SK-N-MC (cell line): ENCODE data around the gene LHX5.

Source experiments
- EZH2 ChIP-seq: fragments of 200-600 bp; sonication (generic); IDR thresholded peaks from one replicate; pipeline ENCODE4 v1.6.1; 2017; ENCODE audit warnings: antibody characterized with exemption
- POLR2AphosphoS5 ChIP-seq: IDR thresholded peaks from 2 replicates; pipeline ENCODE4 v1.6.1; 2012; ENCODE audit warnings: mild to moderate bottlenecking, low read depth, low read length, borderline replicate concordance

DNA sequence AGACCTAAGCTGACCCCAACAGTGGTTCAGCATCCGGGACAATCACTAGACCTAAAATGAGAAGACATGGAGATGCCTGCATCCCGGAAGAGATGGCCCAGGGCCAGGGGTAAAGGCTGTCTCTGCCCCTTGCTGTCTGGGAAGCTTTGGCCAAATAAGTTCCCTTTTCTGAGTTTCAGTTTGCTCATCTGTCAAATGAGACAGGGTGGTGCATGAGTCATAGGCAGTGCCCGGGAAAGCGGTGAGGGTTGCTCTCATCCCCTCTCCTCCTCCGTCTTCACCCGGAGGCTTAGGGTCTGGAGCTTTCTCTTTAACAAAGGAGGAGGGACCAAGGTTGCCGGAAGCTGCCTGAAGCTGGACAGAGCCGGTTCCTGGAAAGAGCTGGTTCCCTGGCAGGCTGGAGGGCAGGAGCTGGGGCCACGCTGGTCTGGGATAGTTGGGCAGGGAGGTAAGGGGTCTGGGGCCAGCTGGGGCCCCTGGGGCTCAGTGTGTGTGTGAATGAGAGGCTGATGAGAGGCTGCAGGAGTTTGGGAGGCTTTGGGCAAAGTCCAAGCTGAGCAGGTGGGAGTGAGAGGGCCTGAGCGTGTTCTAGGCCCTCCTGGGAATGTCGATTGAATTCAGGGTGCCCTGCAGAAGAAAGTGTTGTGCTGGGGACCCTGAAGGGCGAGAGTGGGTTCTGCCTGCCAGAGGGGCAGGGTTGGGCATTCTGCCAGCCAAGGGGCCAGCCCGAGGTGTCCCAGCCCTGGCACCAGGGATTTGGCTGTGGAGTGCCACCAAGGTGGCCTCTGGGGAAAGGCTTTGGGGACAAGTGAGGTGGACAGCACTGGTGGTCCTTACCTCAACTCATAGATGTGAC, 49.4 kb downstream of the LHX5 start, which contains the start of gene SDSL:
- TF ChIP-seq EZH2 (no peak), POLR2AphosphoS5 (no peak)
